PC-3 (cell line): ENCODE data around the gene NTRK2. TPM values are rescaled to one million over a fixed set of nuclear protein-coding genes. Genes with fewer than 3 reads are reported as not detected.

Experiments
- ATAC-seq: fragments of 200-7000 bp; cut with Tn5 transposase; 2 replicates; pipeline ENCODE4 v1.9.1; 2020; ENCODE audit warnings: mild to moderate bottlenecking, moderate library complexity
- BruUV-seq: library from RNA; stranded (reverse); fragments of 400-500 nt; replicated peaks from 2 replicates; lab custom pipeline; 2021; lab: Mats Ljungman, UMichigan
- CTCF ChIA-PET: fragments of 300-600 bp; sonication (Branson Sonifier 250); formaldehyde crosslinking; loops from one replicate; lab custom pipeline; 2022; ENCODE audit warnings: antibody characterized with exemption; lab: Charles Lee
- POLR2A ChIA-PET: fragments of 300-600 bp; sonication (Branson Sonifier 250); formaldehyde crosslinking; loops from one replicate; lab custom pipeline; 2022; ENCODE audit warnings: antibody characterized with exemption; ENCODE audit not compliant: unreplicated experiment; lab: Charles Lee
- DNase-seq: peaks from one replicate; pipeline ENCODE4 v3.0.0-alpha.2; 2015
- H2AFZ ChIP-seq: fragments of 300-600 bp; sonication (generic); 2 replicates; pipeline ENCODE4 v1.6.0; 2016; ENCODE audit warnings: antibody characterized with exemption, low read length
- H3F3A ChIP-seq: fragments of 300-600 bp; sonication (generic); one replicate; pipeline ENCODE4 v1.6.0; 2017; ENCODE audit warnings: antibody characterized with exemption, low read length, control low read depth, mild to moderate bottlenecking; ENCODE audit not compliant: unreplicated experiment
- H3K27ac ChIP-seq: fragments of 300-600 bp; sonication (generic); 2 replicates; pipeline ENCODE4 v1.5.1; 2016; ENCODE audit warnings: mild to moderate bottlenecking, low read length
- H3K27me3 ChIP-seq: fragments of 300-600 bp; sonication (generic); 2 replicates; pipeline ENCODE4 v1.6.1; 2016; ENCODE audit warnings: low read length, mixed read lengths
- H3K36me3 ChIP-seq: fragments of 300-600 bp; sonication (generic); 2 replicates; pipeline ENCODE4 v1.6.1; 2016; ENCODE audit warnings: low read depth, mixed run types, low read length, mixed read lengths
- H3K4me1 ChIP-seq: fragments of 300-600 bp; sonication (generic); 2 replicates; pipeline ENCODE4 v1.5.1; 2016; ENCODE audit warnings: low read length; ENCODE audit not compliant: insufficient read depth
- H3K4me2 ChIP-seq: fragments of 300-600 bp; sonication (generic); 2 replicates; pipeline ENCODE4 v1.6.0; 2016; ENCODE audit warnings: low read length
- H3K4me3 ChIP-seq: fragments of 300-600 bp; sonication (generic); 2 replicates; pipeline ENCODE4 v1.5.1; 2016; ENCODE audit warnings: mild to moderate bottlenecking, low read length, mixed read lengths
- H3K79me2 ChIP-seq: fragments of 300-600 bp; sonication (generic); 2 replicates; pipeline ENCODE4 v1.6.1; 2017; ENCODE audit warnings: low read length, mixed read lengths
- H3K9ac ChIP-seq: fragments of 300-600 bp; sonication (generic); 2 replicates; pipeline ENCODE4 v1.6.0; 2016; ENCODE audit warnings: mild to moderate bottlenecking, low read length
- H3K9me2 ChIP-seq: fragments of 300-600 bp; sonication (generic); replicated peaks from 2 replicates; pipeline ENCODE4 v1.6.1; 2016; ENCODE audit warnings: mixed run types, low read length, mixed read lengths
- H3K9me3 ChIP-seq: fragments of 300-600 bp; sonication (generic); 2 replicates; pipeline ENCODE4 v1.6.1; 2016; ENCODE audit warnings: low read length, mixed read lengths
- H4K20me1 ChIP-seq: fragments of 300-600 bp; sonication (generic); 2 replicates; pipeline ENCODE4 v1.6.1; 2016; ENCODE audit warnings: low read length, mixed read lengths
- EZH2 ChIP-seq: fragments of 300-600 bp; sonication (generic); IDR thresholded peaks from one replicate; pipeline ENCODE4 v1.6.1; 2017; ENCODE audit warnings: antibody characterized with exemption, mild to moderate bottlenecking, low read length; ENCODE audit not compliant: unreplicated experiment
- EZH2phosphoT487 ChIP-seq: fragments of 300-600 bp; sonication (generic); IDR thresholded peaks from 2 replicates; pipeline ENCODE4 v1.6.1; 2018; ENCODE audit warnings: mild to moderate bottlenecking, antibody characterized with exemption, low read length, borderline replicate concordance
- intact Hi-C: fragments of 100-400 bp; cut with micrococcal nuclease; formaldehyde crosslinking; loops from 2 replicates; pipeline ENCODE4 v1.9.0; 2023
- total RNA-seq: library from RNA; depleted of rRNA; stranded (reverse); fragments of >200 nt; gene quantifications from 2 replicates; pipeline ENCODE4 v1.2.3, GENCODE V29; 2014
- TF ChIP-seq, protein P1 (sequence below): fragments of 300-600 bp; sonication (generic); conservative IDR thresholded peaks from 2 replicates; pipeline ENCODE4 v1.5.1; 2017; ENCODE audit warnings: antibody characterized with exemption, low read depth, mild to moderate bottlenecking, low read length

The NTRK2 gene
- total RNA-seq, 1 experiment from 2014 or later = not detected

DNA sequence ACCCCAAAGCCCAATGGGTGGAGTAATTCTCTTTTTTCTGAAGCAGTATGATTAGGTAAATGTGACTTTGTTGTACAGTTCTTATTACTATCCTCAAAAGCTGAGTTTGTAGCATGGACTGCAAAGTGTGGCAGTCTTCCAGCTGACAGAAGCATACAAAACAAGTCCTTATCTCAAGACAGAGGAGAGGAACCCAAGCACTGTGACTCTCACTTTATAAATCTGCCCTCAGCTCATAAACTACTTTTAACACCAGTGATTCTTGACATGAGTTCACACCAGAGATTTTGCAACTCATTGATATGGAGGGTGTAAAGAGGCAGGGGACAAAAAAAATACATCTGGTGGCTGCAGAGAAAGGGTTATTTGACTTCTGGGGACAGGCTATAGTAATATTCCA is 251.6 kb downstream of the NTRK2 start:
- ChIA-PET POLR2A (no interaction called here), CTCF (no interaction called here)
- TF ChIP-seq EZH2 = no peak
- TF ChIP-seq, protein P1, sequence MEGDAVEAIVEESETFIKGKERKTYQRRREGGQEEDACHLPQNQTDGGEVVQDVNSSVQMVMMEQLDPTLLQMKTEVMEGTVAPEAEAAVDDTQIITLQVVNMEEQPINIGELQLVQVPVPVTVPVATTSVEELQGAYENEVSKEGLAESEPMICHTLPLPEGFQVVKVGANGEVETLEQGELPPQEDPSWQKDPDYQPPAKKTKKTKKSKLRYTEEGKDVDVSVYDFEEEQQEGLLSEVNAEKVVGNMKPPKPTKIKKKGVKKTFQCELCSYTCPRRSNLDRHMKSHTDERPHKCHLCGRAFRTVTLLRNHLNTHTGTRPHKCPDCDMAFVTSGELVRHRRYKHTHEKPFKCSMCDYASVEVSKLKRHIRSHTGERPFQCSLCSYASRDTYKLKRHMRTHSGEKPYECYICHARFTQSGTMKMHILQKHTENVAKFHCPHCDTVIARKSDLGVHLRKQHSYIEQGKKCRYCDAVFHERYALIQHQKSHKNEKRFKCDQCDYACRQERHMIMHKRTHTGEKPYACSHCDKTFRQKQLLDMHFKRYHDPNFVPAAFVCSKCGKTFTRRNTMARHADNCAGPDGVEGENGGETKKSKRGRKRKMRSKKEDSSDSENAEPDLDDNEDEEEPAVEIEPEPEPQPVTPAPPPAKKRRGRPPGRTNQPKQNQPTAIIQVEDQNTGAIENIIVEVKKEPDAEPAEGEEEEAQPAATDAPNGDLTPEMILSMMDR = no peak
- TF ChIP-seq EZH2phosphoT487 = no peak
- Histone ChIP-seq H3K9me3 (no peaks in the 10 kb centered on the region), H3F3A (no peaks in the 10 kb centered on the region), H4K20me1 (no peaks in the 10 kb centered on the region), H3K9ac (no peak overlapping the region), H3K4me1 (no peaks in the 10 kb centered on the region), H3K79me2 (no peaks in the 10 kb centered on the region), H3K27ac (no peak overlapping the region), H3K4me2 (no peak overlapping the region), H3K36me3 (no peaks in the 10 kb centered on the region), H3K4me3 (no peak overlapping the region), H3K9me2 (no peaks in the 10 kb centered on the region), H3K27me3 (no peaks in the 10 kb centered on the region), H2AFZ (no peak overlapping the region)
- intact Hi-C loops = no loop called here
- DNase-seq (no peak), ATAC-seq (no peak)
- no TSS peak for BruUV-seq

DNA sequence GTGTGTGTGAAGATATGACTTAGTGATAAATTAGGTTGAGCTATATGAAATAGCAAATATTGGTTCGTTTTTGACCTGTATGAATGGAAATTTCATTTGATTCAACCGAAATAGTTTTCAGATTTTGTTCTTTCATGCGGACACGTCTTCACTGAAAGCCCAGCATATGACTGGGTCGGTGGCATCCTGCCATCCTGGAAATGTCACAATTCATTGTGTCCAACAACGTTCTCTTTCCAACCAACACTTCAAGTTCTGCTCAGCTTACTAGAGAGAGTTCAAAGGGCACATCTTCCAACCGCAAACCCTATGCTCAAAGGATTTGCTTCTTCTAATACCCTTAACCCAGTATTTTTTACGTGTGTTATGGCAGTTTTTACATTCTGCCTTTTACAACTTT is 252.5 kb downstream of the NTRK2 start:
- Histone ChIP-seq H3K9me2 (no peaks in the 10 kb centered on the region), H3K79me2 (no peaks in the 10 kb centered on the region), H3F3A (no peaks in the 10 kb centered on the region), H3K27me3 (no peaks in the 10 kb centered on the region), H3K9ac (no peak overlapping the region), H3K4me1 (no peaks in the 10 kb centered on the region), H3K36me3 (no peaks in the 10 kb centered on the region), H3K9me3 (no peaks in the 10 kb centered on the region), H2AFZ (no peak overlapping the region), H3K27ac (no peak overlapping the region), H3K4me3 (no peak overlapping the region), H4K20me1 (no peaks in the 10 kb centered on the region), H3K4me2 (no peak overlapping the region)
- CTCF ChIA-PET = no interaction called here
- TF ChIP-seq EZH2phosphoT487 (no peak), EZH2 (no peak)
- TF ChIP-seq, protein P1 = no peak
- intact Hi-C loops = no loop called here
- DNase-seq = no peak
- ATAC-seq = no peak
- POLR2A ChIA-PET = no interaction called here
- BruUV-seq = no TSS peak

- Histone ChIP-seq H3K4me3 (no peak overlapping the region), H3K9me3 (no peaks in the 10 kb centered on the region), H2AFZ (no peak overlapping the region), H4K20me1 (no peaks in the 10 kb centered on the region), H3K27ac (no peak overlapping the region), H3K79me2 (no peaks in the 10 kb centered on the region), H3K4me2 (no peak overlapping the region), H3K9ac (no peak overlapping the region), H3K9me2 (no peaks in the 10 kb centered on the region), H3K36me3 (no peaks in the 10 kb centered on the region), H3K27me3 (no peaks in the 10 kb centered on the region), H3K4me1 (no peaks in the 10 kb centered on the region), H3F3A (no peaks in the 10 kb centered on the region)
- BruUV-seq = no TSS peak
- no peak for TF ChIP-seq EZH2
- no peak for TF ChIP-seq EZH2phosphoT487
- TF ChIP-seq, protein P1 = no peak
- intact Hi-C loops = no loop called here
- DNase-seq = no peak
- no peak for ATAC-seq
- POLR2A ChIA-PET = no interaction called here
- CTCF ChIA-PET = no interaction called here
Observed at GRCh38 chr9:84924266-84924665, 254.7 kb downstream of the NTRK2 start.
